Chondrocyte (in vitro differentiated cells): ENCODE data around the gene FCN1. TPM values are rescaled to one million over a fixed set of nuclear protein-coding genes. Genes with fewer than 3 reads are reported as not detected.

Experiments used
- DNase-seq: peaks from one replicate; pipeline ENCODE4 v3.0.0; 2021; ENCODE audit warnings: mixed read lengths, low spot score
- H3K27ac Mint-ChIP-seq: one replicate; pipeline ENCODE4 v1.8.0; 2021; ENCODE audit warnings: mild to moderate bottlenecking, moderate library complexity, mixed read lengths; ENCODE audit not compliant: unreplicated experiment
- H3K27me3 Mint-ChIP-seq: 2 replicates; pipeline ENCODE4 v1.8.0; 2021; ENCODE audit warnings: low read depth, mixed read lengths
- H3K36me3 Mint-ChIP-seq: 2 replicates; pipeline ENCODE4 v1.8.0; 2021; ENCODE audit warnings: low read depth, mixed read lengths
- H3K4me1 Mint-ChIP-seq: 2 replicates; pipeline ENCODE4 v1.8.0; 2021; ENCODE audit warnings: low read depth, mild to moderate bottlenecking, mixed read lengths
- H3K4me3 Mint-ChIP-seq: one replicate; pipeline ENCODE4 v1.8.0; 2021; ENCODE audit warnings: mild to moderate bottlenecking, moderate library complexity, mixed read lengths; ENCODE audit not compliant: unreplicated experiment
- H3K9me3 Mint-ChIP-seq: 2 replicates; pipeline ENCODE4 v1.8.0; 2021; ENCODE audit warnings: low read depth, mixed read lengths
- CTCF ChIP-seq: fragments of 200-600 bp; sonication (generic); IDR thresholded peaks from 2 replicates; pipeline ENCODE4 v1.5.0; 2021; ENCODE audit warnings: antibody characterized with exemption, mild to moderate bottlenecking, moderate library complexity
- total RNA-seq: library from RNA; stranded (reverse); gene quantifications from 3 replicates; pipeline ENCODE4 v1.2.1, GENCODE V29; 2021

FCN1 gene
- total RNA-seq, 1 donor from 2014 or later: not detected

GRCh38 chr9:134887686-134888602, 29.8 kb downstream of the FCN1 start:
- H3K27ac Mint-ChIP-seq: no peak overlapping the region
- no peak for TF ChIP-seq CTCF
- H3K4me1 Mint-ChIP-seq: no peaks in the 10 kb centered on the region
- peaks cover 29% of the 10 kb centered on the region for H3K27me3 Mint-ChIP-seq
- no peaks in the 10 kb centered on the region for H3K36me3 Mint-ChIP-seq
- DNase-seq: no peak
- H3K9me3 Mint-ChIP-seq: no peaks in the 10 kb centered on the region
- H3K4me3 Mint-ChIP-seq: no peak overlapping the region

GRCh38 chr9:134887219-134887618, 30.5 kb downstream of the FCN1 start:
- Mint-ChIP-seq H3K27me3 (peaks cover 29% of the 10 kb centered on the region), H3K27ac (no peak overlapping the region), H3K4me1 (no peaks in the 10 kb centered on the region), H3K9me3 (no peaks in the 10 kb centered on the region), H3K36me3 (no peaks in the 10 kb centered on the region), H3K4me3 (no peak overlapping the region)
- TF ChIP-seq CTCF: no peak
- DNase-seq: no peak

- Mint-ChIP-seq H3K9me3 (no peaks in the 10 kb centered on the region), H3K27me3 (peaks cover 27% of the 10 kb centered on the region), H3K27ac (no peak overlapping the region), H3K36me3 (no peaks in the 10 kb centered on the region), H3K4me3 (no peak overlapping the region), H3K4me1 (no peaks in the 10 kb centered on the region)
- DNase-seq: no peak
- TF ChIP-seq CTCF: no peak
These were observed 31.2 kb downstream of the FCN1 start for GRCh38 chr9:134886413-134886913.

- Mint-ChIP-seq H3K4me3 (no peak overlapping the region), H3K36me3 (no peaks in the 10 kb centered on the region), H3K27ac (no peak overlapping the region), H3K9me3 (no peaks in the 10 kb centered on the region), H3K27me3 (peaks cover 24% of the 10 kb centered on the region), H3K4me1 (no peaks in the 10 kb centered on the region)
- peak; percentile 70 for DNase-seq
- no peak for TF ChIP-seq CTCF
These were observed 31.9 kb downstream of the FCN1 start for GRCh38 chr9:134885679-134886412.

- Mint-ChIP-seq H3K4me3 (no peak overlapping the region), H3K36me3 (no peaks in the 10 kb centered on the region), H3K27me3 (peaks cover 23% of the 10 kb centered on the region)
These were observed 32.6 kb downstream of the FCN1 start for GRCh38 chr9:134885001-134885678.

More at GRCh38 chr9:134885001-134885678, 32.6 kb downstream of the FCN1 start:
- no peak overlapping the region for H3K27ac Mint-ChIP-seq
- no peaks in the 10 kb centered on the region for H3K9me3 Mint-ChIP-seq
- no peak for TF ChIP-seq CTCF
- no peaks in the 10 kb centered on the region for H3K4me1 Mint-ChIP-seq
- no peak for DNase-seq
